ENCODE measurements around the gene SERPINB12.

GRCh38 chr18:63505566-63506335, 36.4 kb upstream of the SERPINB12 start:
- no peak for TF ChIP-seq POLR2A (IDR thresholded peaks at IDR 0.05)
- TF ChIP-seq, protein P1, sequence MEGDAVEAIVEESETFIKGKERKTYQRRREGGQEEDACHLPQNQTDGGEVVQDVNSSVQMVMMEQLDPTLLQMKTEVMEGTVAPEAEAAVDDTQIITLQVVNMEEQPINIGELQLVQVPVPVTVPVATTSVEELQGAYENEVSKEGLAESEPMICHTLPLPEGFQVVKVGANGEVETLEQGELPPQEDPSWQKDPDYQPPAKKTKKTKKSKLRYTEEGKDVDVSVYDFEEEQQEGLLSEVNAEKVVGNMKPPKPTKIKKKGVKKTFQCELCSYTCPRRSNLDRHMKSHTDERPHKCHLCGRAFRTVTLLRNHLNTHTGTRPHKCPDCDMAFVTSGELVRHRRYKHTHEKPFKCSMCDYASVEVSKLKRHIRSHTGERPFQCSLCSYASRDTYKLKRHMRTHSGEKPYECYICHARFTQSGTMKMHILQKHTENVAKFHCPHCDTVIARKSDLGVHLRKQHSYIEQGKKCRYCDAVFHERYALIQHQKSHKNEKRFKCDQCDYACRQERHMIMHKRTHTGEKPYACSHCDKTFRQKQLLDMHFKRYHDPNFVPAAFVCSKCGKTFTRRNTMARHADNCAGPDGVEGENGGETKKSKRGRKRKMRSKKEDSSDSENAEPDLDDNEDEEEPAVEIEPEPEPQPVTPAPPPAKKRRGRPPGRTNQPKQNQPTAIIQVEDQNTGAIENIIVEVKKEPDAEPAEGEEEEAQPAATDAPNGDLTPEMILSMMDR (IDR thresholded peaks at IDR 0.05) = no peak
